Transverse colon (tissue), 4 donors: Measurements from ENCODE around the gene PTPRN2. TPM values are rescaled to one million over a fixed set of nuclear protein-coding genes. Genes with fewer than 3 reads are reported as not detected.
A peak's percentile ranks its signal among the peaks of the same experiment; 100 is the strongest.

Source experiments
- DNase-seq: peaks from one replicate; pipeline ENCODE4 v3.0.0-alpha.2; 2019
- H3K27ac ChIP-seq, 4 donors: fragments of 200-600 bp; sonication (generic); 2 replicates each; pipeline ENCODE4 v1.5.1; 2016 to 2018; ENCODE audit warnings: inconsistent platforms in 4 of 4
- H3K27me3 ChIP-seq: fragments of 200-600 bp; sonication (generic); 2 replicates; pipeline ENCODE4 v1.5.1; 2017; ENCODE audit warnings: inconsistent platforms
- H3K36me3 ChIP-seq, 4 donors: fragments of 200-600 bp; sonication (generic); 2 replicates each; pipeline ENCODE4 v1.5.1; 2017 to 2019; ENCODE audit warnings: inconsistent platforms in 4 of 4
- H3K4me1 ChIP-seq, 4 donors: fragments of 200-600 bp; sonication (generic); 2 replicates each; pipeline ENCODE4 v1.5.1; 2017 to 2020; ENCODE audit warnings: inconsistent platforms in 4 of 4
- H3K4me3 ChIP-seq, 4 donors: fragments of 200-600 bp; sonication (generic); 1 replicate in 1 of 4; 2 replicates in 3 of 4; pipeline versions ENCODE4 v1.5.1 to v1.6.1; 2017 to 2019; ENCODE audit warnings: inconsistent platforms in 4 of 4
- H3K9me3 ChIP-seq, 2 donors: fragments of 200-600 bp; sonication (generic); 2 replicates each; pipeline ENCODE4 v1.5.1; 2017 to 2019; ENCODE audit warnings: inconsistent platforms in 2 of 2
- EP300 ChIP-seq: sonication (generic); formaldehyde crosslinking; IDR thresholded peaks from one replicate; pipeline ENCODE4 v1.6.1; 2017; ENCODE audit warnings: antibody characterized with exemption, low read depth
- POLR2A ChIP-seq: fragments of 450-650 bp; IDR thresholded peaks from one replicate; pipeline ENCODE4 v1.6.1; 2016; ENCODE audit warnings: antibody characterized with exemption, mild to moderate bottlenecking, moderate library complexity
- POLR2AphosphoS5 ChIP-seq, 3 donors: sonication (generic); formaldehyde crosslinking; IDR thresholded peaks; one replicate each; pipeline ENCODE4 v1.6.1; 2016; ENCODE audit warnings: antibody characterized with exemption in 3 of 3
- WGBS, 2 donors: methylation state at CpG; one replicate each; pipeline ENCODE4 v1.1.5; 2018; ENCODE audit warnings: low coverage in 1 of 2; 5-methylcytosine and 5-hydroxymethylcytosine counted together
- in situ Hi-C, 4 donors: fragments of 200-750 bp; cut with MboI; loops; one replicate each; pipeline versions ENCODE4 v1.15.0 to v1.15.1; 2017; ENCODE audit warnings: low sequenced_read_pairs in 3 of 4, low pct_ligation_motif_present in 1 of 4, low pct_unique_long_range_greater_than_20kb in 1 of 4
- intact Hi-C: fragments of 100-400 bp; cut with DNase I; formaldehyde crosslinking; loops from one replicate; pipeline ENCODE4 v1.15.1; 2023; ENCODE audit warnings: low total_unique reads
- total RNA-seq, 4 donors: library from RNA; depleted of rRNA; stranded (reverse); fragments of >200 nt; gene quantifications; one replicate each; pipeline ENCODE4 v1.1.0, GENCODE V29; 2016
- TF ChIP-seq, protein P1 (sequence below), 5 experiments: fragments of 200-600 bp in 3 of 5; fragments of 450-650 bp in 2 of 5; sonication (generic) in 3 of 5; IDR thresholded peaks; 1 replicate in 2 of 5; 2 replicates in 3 of 5; pipeline ENCODE4 v1.5.1; 2016 to 2017; ENCODE audit warnings: antibody characterized with exemption in 5 of 5, inconsistent platforms in 3 of 5, mild to moderate bottlenecking in 2 of 5, moderate library complexity in 1 of 5

PTPRN2 gene
- total RNA-seq, 4 donors from 2014 or later, result 15.4 to 31.1 (median 21.8) TPM

DNA sequence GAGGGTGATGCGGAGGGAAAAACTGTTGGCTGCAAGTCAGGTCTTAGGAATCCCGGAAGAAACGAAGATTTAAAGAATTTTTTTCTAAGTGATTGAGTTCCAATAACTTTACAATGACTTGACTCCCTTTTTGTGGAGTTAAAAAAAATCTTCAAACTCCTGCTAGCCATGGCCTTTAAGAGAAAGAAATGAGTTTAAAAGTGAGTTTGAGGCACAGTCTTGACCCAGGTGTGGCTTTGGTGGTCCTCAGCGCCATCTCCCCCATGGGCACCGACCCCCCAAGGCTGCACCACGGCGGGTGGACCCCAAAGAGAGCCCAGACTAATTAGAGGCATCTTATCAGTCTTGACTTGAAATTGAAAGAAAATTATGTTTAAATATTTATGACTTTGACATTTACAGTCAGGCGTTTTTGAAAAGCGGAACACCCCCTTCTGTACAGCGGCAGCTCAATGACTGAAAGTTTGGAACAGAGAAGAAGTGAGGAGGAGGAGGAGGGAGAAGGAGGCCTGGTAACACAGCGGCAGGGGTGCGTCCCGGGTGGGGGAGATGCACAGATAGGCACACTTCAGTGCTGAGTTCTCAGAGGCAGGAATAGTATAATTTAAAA lies 901.2 kb downstream of the PTPRN2 start:
- DNase-seq, result no peak
- in situ Hi-C loops, result no loop called here
- Histone ChIP-seq H3K4me3 (no peak overlapping the region), H3K4me1 (peaks cover 0 to 29% (median 22%) of the 10 kb centered on the region in 4 donors), H3K27me3 (peaks cover 96% of the 10 kb centered on the region), H3K36me3 (no peaks in the 10 kb centered on the region), H3K9me3 (no peaks in the 10 kb centered on the region), H3K27ac (no peak overlapping the region)
- TF ChIP-seq, protein P1, sequence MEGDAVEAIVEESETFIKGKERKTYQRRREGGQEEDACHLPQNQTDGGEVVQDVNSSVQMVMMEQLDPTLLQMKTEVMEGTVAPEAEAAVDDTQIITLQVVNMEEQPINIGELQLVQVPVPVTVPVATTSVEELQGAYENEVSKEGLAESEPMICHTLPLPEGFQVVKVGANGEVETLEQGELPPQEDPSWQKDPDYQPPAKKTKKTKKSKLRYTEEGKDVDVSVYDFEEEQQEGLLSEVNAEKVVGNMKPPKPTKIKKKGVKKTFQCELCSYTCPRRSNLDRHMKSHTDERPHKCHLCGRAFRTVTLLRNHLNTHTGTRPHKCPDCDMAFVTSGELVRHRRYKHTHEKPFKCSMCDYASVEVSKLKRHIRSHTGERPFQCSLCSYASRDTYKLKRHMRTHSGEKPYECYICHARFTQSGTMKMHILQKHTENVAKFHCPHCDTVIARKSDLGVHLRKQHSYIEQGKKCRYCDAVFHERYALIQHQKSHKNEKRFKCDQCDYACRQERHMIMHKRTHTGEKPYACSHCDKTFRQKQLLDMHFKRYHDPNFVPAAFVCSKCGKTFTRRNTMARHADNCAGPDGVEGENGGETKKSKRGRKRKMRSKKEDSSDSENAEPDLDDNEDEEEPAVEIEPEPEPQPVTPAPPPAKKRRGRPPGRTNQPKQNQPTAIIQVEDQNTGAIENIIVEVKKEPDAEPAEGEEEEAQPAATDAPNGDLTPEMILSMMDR (IDR thresholded peaks at IDR 0.05), result no peak
- TF ChIP-seq EP300 (no peak), POLR2A (no peak), POLR2AphosphoS5 (IDR thresholded peaks at IDR 0.05) (no peak)
- intact Hi-C loops, result no loop called here
- 22 to 46% methylated on average over 8 to 13 of the region's 13 CpGs for WGBS, 2 donors

DNA sequence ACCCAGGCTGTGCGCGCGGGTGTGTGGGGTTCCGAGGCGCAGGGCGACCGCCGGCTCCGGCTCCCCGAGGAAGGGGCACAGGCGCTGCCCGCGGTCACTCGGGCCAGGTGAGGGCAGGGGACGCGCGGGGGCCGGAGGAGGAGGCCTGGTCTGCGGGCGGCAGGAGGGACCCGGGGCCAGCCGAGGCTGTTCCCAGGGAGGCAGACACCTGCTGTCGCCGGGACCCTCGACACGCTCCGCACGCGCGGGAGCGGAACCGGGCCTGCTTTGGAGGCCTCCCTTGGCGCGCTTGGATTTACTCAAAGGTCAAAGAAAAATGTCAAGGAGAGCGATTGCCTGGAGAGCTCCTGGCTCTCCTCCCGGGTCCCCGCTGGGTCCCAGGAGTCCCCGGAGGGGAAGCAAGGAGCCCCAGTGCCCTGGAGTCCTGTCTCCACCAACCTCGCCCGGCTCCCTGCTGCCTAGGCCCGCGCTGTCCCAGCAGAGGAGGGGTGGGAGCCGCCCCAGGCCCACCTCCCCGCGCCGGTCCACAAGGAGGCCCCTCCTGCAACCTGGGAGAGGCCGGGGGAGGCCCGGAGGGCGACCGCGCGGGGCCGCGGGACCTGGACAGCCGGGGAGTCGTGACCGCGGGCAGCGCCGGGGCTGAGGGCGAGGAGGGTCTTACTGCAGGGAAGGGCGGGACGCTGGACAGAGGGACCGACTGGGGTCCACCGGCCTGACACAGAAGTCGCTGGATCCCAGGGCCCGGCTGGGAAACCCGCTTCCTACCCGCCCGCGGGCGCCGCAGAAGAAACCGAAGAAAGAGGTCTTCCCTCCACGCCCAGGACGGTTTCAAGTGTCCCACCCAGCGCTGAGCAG lies 902.0 kb downstream of the PTPRN2 start:
- intact Hi-C loops, result no loop called here
- WGBS, 2 donors, result 13 to 35% methylated on average over 4 to 46 of the region's 77 CpGs
- in situ Hi-C loops, result no loop called here
- no peaks in the 10 kb centered on the region for H3K36me3 ChIP-seq
- no peak overlapping the region for H3K4me3 ChIP-seq
- TF ChIP-seq EP300 (no peak), POLR2AphosphoS5 (IDR thresholded peaks at IDR 0.05) (no peak), POLR2A (no peak)
- TF ChIP-seq, protein P1 (IDR thresholded peaks at IDR 0.05), result no peak
- DNase-seq, result no peak
- H3K27me3 ChIP-seq, result peaks cover 99% of the 10 kb centered on the region
- H3K9me3 ChIP-seq, result no peaks in the 10 kb centered on the region
- no peak overlapping the region for H3K27ac ChIP-seq
- H3K4me1 ChIP-seq, result peaks cover 0 to 25% (median 18%) of the 10 kb centered on the region in 4 donors

DNA sequence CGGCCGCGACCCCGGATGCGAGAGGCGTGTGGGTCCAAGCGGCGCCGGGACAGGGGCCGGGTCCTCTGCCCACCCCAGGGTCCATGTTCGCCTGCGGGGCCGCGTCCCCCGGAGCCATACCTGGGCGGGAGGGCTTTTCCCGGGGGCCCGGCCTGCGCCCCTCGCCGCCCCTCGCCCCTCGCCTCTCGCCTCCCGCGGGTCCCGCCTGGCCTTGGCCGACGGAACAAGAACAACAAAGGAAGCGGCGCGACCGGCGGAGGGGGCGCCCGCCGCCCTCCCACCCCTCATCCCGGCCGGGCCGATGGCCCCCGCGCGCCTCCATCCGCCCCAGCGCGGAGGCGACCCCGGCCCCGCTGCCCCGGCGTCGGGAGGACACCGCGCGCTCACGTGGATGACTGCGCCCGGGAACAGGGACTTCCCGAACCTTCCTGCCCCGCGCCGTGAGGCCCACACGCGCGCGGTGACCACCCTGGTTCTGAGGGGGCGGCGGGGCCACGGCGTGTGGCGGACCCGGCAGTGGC lies 902.7 kb downstream of the PTPRN2 start:
- WGBS, 2 donors, result 35% methylated on average over 19 of the region's 72 CpGs; no CpG with 5 or more reads in 1 of the 2 donors
- Histone ChIP-seq H3K27me3 (peaks cover 100% of the 10 kb centered on the region), H3K36me3 (no peaks in the 10 kb centered on the region), H3K27ac (no peak overlapping the region), H3K9me3 (no peaks in the 10 kb centered on the region), H3K4me1 (peaks cover 0 to 19% (median 12%) of the 10 kb centered on the region in 4 donors), H3K4me3 (peak overlapping the region in 1 of 4 donors; percentile 32)
- intact Hi-C loops, result no loop called here
- DNase-seq, result no peak
- TF ChIP-seq, protein P1 (IDR thresholded peaks at IDR 0.05), result no peak
- no peak for TF ChIP-seq POLR2AphosphoS5 (IDR thresholded peaks at IDR 0.05)
- no peak for TF ChIP-seq EP300
- TF ChIP-seq POLR2A, result no peak
- in situ Hi-C loops, result no loop called here
